Psoas muscle (tissue), 8 donors: ENCODE data around the gene PWWP2B. TPM values are rescaled to one million over a fixed set of nuclear protein-coding genes. Genes with fewer than 3 reads are reported as not detected.
A peak's percentile ranks its signal among the peaks of the same experiment; 100 is the strongest.

ENCODE experiments used
- ATAC-seq, 4 donors: fragments of 200-7000 bp; cut with Tn5 transposase; one replicate each; pipeline ENCODE4 v1.9.1; 2020; ENCODE audit warnings: moderate library complexity in 3 of 4, mild to moderate bottlenecking in 2 of 4
- DNase-seq, 2 donors: peaks; one replicate each; pipeline ENCODE4 v3.0.0-alpha.2; 2020
- H3K27ac ChIP-seq: fragments of 200-600 bp; one replicate; pipeline ENCODE4 v1.8.0; 2022
- H3K27me3 ChIP-seq, 3 donors: fragments of 200-600 bp in 1 of 3; one replicate each; pipeline versions ENCODE4 v1.6.1 to v1.8.0; 2013 to 2022; ENCODE audit warnings: low read length in 2 of 3, mild to moderate bottlenecking in 2 of 3, moderate library complexity in 1 of 3; ENCODE audit not compliant: insufficient read depth in 3 of 3
- H3K36me3 ChIP-seq, 2 donors: fragments of 200-600 bp in 1 of 2; one replicate each; pipeline versions ENCODE4 v1.6.1 to v1.8.0; 2013 to 2022; ENCODE audit warnings: low read depth in 1 of 2, mild to moderate bottlenecking in 1 of 2, moderate library complexity in 1 of 2; ENCODE audit not compliant: insufficient read depth in 1 of 2
- H3K4me1 ChIP-seq: fragments of 200-600 bp; one replicate; pipeline ENCODE4 v1.8.0; 2022
- H3K4me3 ChIP-seq: fragments of 200-600 bp; one replicate; pipeline ENCODE4 v1.8.0; 2022; ENCODE audit warnings: mild to moderate bottlenecking
- H3K9me3 ChIP-seq: fragments of 200-600 bp; one replicate; pipeline ENCODE4 v1.8.0; 2022
- CTCF ChIP-seq: fragments of 200-600 bp; IDR thresholded peaks from one replicate; pipeline ENCODE4 v1.8.0; 2022; ENCODE audit warnings: antibody characterized with exemption
- WGBS, 3 donors: extraction: QIAGEN DNeasy Blood & Tissue Kit; methylation state at CpG; one replicate each; pipeline versions ENCODE4 v1.1.6 to v1.1.7; 2013; 5-methylcytosine and 5-hydroxymethylcytosine counted together
- intact Hi-C, 2 donors: fragments of 100-400 bp; cut with DNase I; formaldehyde crosslinking; loops; one replicate each; pipeline versions ENCODE4 v1.11.0 to v1.14.2; 2022
- polyA plus RNA-seq, 3 donors: library from polyadenylated mRNA; stranded (reverse); fragments of 200-250 nt; gene quantifications; one replicate each; pipeline ENCODE4 v1.2.3, GENCODE V29; 2013
- total RNA-seq, 4 donors: library from RNA; stranded (reverse); fragmentation: NEBNext Ultra II Directional in 2 of 4; extraction: Animal tissue kit (Norgen Biotek cat#: 25700) in 2 of 4; gene quantifications; one replicate each; pipeline versions ENCODE4 v1.2.1 to v1.2.4, GENCODE V29; 2021 to 2023
- donor health status: healthy with polysubstance abuse.
- donor health status: DM: no; HTN: no; CAD: no; lungs with moderate emphysema.
- donor health status: Bipolar disorder and iron deficiency.
- donor health status: healthy.
- donor health status: DM: yes; HTN: yes; CAD: no.
- donor health status: DM: no; HTN: no; CAD: no.
- donor health status: DM: no; HTN: no; CAD: no.
- donor health status: DM: yes; HTN: yes; CAD: no.

PWWP2B gene
- total and polyA plus RNA-seq, 7 donors: 14.5 to 35.2 (median 22.2) TPM

GRCh38 chr10:132438091-132439024 lies 41.4 kb downstream of the PWWP2B start:
- no peak overlapping the region for H3K27ac ChIP-seq
- 64 to 78% (median 64%) methylated on average over 19 of the region's 19 CpGs for WGBS, 3 donors

GRCh38 chr10:132439025-132439388 lies 42.0 kb downstream of the PWWP2B start:
- no peak overlapping the region for H3K27ac ChIP-seq
- DNase-seq: no peak
- intact Hi-C loops: no loop called here
- no peaks in the 10 kb centered on the region for H3K27me3 ChIP-seq
- H3K9me3 ChIP-seq: no peaks in the 10 kb centered on the region
- no peaks in the 10 kb centered on the region for H3K4me1 ChIP-seq
- no peaks in the 10 kb centered on the region for H3K36me3 ChIP-seq
- peak in 3 of 4 donors; percentile 9 to 13 (median 11) for ATAC-seq
- 54 to 66% (median 58%) methylated on average over 6 of the region's 6 CpGs for WGBS, 3 donors
- TF ChIP-seq CTCF: no peak
- no peak overlapping the region for H3K4me3 ChIP-seq

More at GRCh38 chr10:132438091-132439024, 41.4 kb downstream of the PWWP2B start:
- no peaks in the 10 kb centered on the region for H3K4me1 ChIP-seq
- no peaks in the 10 kb centered on the region for H3K27me3 ChIP-seq
- intact Hi-C loops: no loop called here
- H3K9me3 ChIP-seq: no peaks in the 10 kb centered on the region
- DNase-seq (no peak), ATAC-seq (peak in 2 of 4 donors; percentile 14 to 19)
- no peak overlapping the region for H3K4me3 ChIP-seq
- no peaks in the 10 kb centered on the region for H3K36me3 ChIP-seq
- no peak for TF ChIP-seq CTCF

DNA sequence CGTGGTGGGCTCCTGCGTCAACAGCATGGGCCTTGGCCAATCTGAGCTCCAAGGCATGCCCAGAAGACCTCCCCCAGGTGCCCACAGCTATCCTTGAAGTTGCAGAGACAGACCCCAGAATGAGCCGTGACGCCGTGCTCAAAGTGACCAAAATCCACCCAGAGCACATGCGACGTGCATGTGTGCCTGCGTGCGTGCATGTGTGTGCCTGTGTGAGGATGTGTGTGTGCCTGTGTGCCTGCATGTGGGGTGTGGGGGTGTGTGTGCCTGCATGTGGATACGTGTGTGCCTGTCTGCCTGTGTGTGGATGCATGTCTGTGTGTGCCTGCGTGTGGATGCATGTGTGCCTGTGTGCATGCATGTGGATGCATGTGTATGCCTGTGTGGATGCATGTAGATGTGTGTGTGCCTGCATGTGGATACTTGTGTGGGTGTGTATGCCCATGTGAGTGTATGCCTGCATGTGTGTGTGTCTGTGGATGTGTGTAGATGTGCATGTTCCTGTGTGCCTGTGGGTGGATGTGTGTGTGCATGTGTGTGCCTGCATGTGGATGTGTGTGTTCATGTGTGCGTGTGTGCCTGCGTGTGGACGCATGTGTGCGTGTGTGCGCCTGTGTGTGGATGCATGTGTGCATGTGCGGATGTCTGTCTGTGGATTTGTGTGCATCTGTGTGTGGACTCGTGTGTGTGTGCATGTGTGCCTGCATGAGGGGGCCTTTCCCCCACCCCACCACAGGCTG lies 42.6 kb downstream of the PWWP2B start:
- no peaks in the 10 kb centered on the region for H3K4me1 ChIP-seq
- no peak overlapping the region for H3K27ac ChIP-seq
- no peak for DNase-seq
- 97 to 98% (median 98%) methylated on average over 18 of the region's 18 CpGs for WGBS, 3 donors
- H3K27me3 ChIP-seq: no peaks in the 10 kb centered on the region
- H3K36me3 ChIP-seq: no peaks in the 10 kb centered on the region
- no peak for TF ChIP-seq CTCF
- intact Hi-C loops: no loop called here
- H3K9me3 ChIP-seq: no peaks in the 10 kb centered on the region
- ATAC-seq: no peak
- no peak overlapping the region for H3K4me3 ChIP-seq

- ATAC-seq (no peak), DNase-seq (no peak)
- H3K4me1 ChIP-seq: no peaks in the 10 kb centered on the region
- 89 to 91% (median 89%) methylated on average over 25 of the region's 25 CpGs for WGBS, 3 donors
- no peak for TF ChIP-seq CTCF
- no peak overlapping the region for H3K4me3 ChIP-seq
- H3K9me3 ChIP-seq: no peaks in the 10 kb centered on the region
- no peaks in the 10 kb centered on the region for H3K27me3 ChIP-seq
- no peak overlapping the region for H3K27ac ChIP-seq
- intact Hi-C loops: no loop called here
- no peaks in the 10 kb centered on the region for H3K36me3 ChIP-seq
Observed at GRCh38 chr10:132440791-132441565, 44.0 kb downstream of the PWWP2B start.
